Measurements from ENCODE around the gene PPP3CA. TPM values are rescaled to one million over a fixed set of nuclear protein-coding genes. Genes with fewer than 3 reads are reported as not detected.

Gene PPP3CA
- total RNA-seq, 2 experiments from 2014 or later: 12.9 to 13.8 TPM

DNA sequence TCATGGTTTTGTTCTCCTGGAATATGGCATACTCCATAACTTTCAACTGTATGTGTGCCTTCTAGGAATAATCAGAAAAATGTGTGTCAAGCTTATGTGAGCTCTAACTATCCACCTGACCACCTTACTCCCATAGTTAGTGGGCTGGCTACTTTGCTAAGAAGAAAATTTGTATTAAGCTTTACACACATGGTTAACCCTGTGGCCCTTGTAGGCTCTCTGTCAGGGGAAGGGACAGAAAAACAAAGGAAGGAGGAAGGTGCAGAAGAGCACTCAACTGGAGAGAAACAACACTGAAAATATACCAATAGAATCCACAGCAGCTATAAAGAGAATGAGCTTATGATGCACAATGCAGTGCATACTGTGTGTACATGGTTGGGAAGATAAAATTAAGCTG lies 84.6 kb downstream of the PPP3CA start:
- Mint-ChIP-seq H3K27ac (no peak overlapping the region), H3K9me3 (no peaks in the 10 kb centered on the region), H3K4me3 (no peak overlapping the region), H3K4me1 (ENCODE audit: low read depth) (peaks cover 56% of the 10 kb centered on the region), H3K36me3 (ENCODE audit: low read depth) (no peaks in the 10 kb centered on the region), H3K27me3 (no peaks in the 10 kb centered on the region)
- TF ChIP-seq, protein P1, sequence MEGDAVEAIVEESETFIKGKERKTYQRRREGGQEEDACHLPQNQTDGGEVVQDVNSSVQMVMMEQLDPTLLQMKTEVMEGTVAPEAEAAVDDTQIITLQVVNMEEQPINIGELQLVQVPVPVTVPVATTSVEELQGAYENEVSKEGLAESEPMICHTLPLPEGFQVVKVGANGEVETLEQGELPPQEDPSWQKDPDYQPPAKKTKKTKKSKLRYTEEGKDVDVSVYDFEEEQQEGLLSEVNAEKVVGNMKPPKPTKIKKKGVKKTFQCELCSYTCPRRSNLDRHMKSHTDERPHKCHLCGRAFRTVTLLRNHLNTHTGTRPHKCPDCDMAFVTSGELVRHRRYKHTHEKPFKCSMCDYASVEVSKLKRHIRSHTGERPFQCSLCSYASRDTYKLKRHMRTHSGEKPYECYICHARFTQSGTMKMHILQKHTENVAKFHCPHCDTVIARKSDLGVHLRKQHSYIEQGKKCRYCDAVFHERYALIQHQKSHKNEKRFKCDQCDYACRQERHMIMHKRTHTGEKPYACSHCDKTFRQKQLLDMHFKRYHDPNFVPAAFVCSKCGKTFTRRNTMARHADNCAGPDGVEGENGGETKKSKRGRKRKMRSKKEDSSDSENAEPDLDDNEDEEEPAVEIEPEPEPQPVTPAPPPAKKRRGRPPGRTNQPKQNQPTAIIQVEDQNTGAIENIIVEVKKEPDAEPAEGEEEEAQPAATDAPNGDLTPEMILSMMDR (IDR thresholded peaks at IDR 0.05): no peak
- Histone ChIP-seq H3K9me3 (ENCODE audit: control insufficient read depth in 1 of 2, insufficient read depth in 1 of 2, low read length in 2 of 2) (no peaks in the 10 kb centered on the region), H3K27ac (ENCODE audit: low read depth in 1 of 2, low read length in 2 of 2) (no peak overlapping the region), H3K4me1 (ENCODE audit: insufficient read depth, low read length) (peaks cover 3% of the 10 kb centered on the region), H3K36me3 (ENCODE audit: insufficient read depth, low read length) (no peaks in the 10 kb centered on the region), H3K4me3 (ENCODE audit: low read length) (no peak overlapping the region), H3K27me3 (ENCODE audit: control insufficient read depth in 1 of 2, insufficient read depth in 2 of 2, low read length in 2 of 2) (no peaks in the 10 kb centered on the region)
- no peak for ATAC-seq (ENCODE audit: poor library complexity)
- POLR2A ChIA-PET: interaction anchor here (1.2 kb wide), 1 partner anchor 38 kb away, joined by 3 read pairs; no protein-coding TSS in a partner anchor
- no peak for DNase-seq
- intact Hi-C loops (cut with DNase I, micrococcal nuclease): no loop called here
- CTCF ChIA-PET: no interaction called here

DNA sequence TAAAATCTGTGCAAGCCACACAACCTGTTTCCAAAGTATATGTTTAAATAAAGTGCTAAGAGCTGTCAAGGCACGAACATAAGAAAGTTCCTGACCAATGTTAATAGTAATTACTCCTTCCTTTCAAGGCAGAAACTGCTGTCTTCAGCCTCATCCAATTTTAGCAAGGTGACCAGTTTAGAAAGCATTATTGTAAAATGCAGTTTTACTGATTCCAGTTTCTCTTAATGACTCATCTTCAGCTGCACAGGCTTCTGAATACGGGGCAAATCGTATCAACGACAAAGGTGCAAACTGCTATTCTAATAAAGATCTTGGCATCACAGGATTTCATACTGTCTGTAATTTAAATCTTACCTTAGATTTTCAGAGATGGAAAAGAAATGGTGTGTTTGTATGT lies 87.5 kb downstream of the PPP3CA start:
- no peak for DNase-seq
- TF ChIP-seq, protein P1 (IDR thresholded peaks at IDR 0.05): no peak
- H3K4me1 Mint-ChIP-seq (ENCODE audit: low read depth): peaks cover 55% of the 10 kb centered on the region
- CTCF ChIA-PET: interaction anchor here (1.7 kb wide), 1 partner anchor 85 kb away, joined by 3 read pairs; no protein-coding TSS in a partner anchor
- H3K27me3 Mint-ChIP-seq: no peaks in the 10 kb centered on the region
- no peaks in the 10 kb centered on the region for H3K9me3 ChIP-seq (ENCODE audit: control insufficient read depth in 1 of 2, insufficient read depth in 1 of 2, low read length in 2 of 2)
- ATAC-seq (ENCODE audit: poor library complexity): no peak
- no peaks in the 10 kb centered on the region for H3K36me3 Mint-ChIP-seq (ENCODE audit: low read depth)
- no peak overlapping the region for H3K4me3 ChIP-seq (ENCODE audit: low read length)
- no peak overlapping the region for H3K27ac ChIP-seq (ENCODE audit: low read depth in 1 of 2, low read length in 2 of 2)
- no peaks in the 10 kb centered on the region for H3K36me3 ChIP-seq (ENCODE audit: insufficient read depth, low read length)
- peaks cover 3% of the 10 kb centered on the region for H3K4me1 ChIP-seq (ENCODE audit: insufficient read depth, low read length)
- no peak overlapping the region for H3K4me3 Mint-ChIP-seq
- intact Hi-C loops (cut with DNase I, micrococcal nuclease): no loop called here
- H3K27ac Mint-ChIP-seq: no peak overlapping the region
- no peaks in the 10 kb centered on the region for H3K27me3 ChIP-seq (ENCODE audit: control insufficient read depth in 1 of 2, insufficient read depth in 2 of 2, low read length in 2 of 2)
- no peaks in the 10 kb centered on the region for H3K9me3 Mint-ChIP-seq
- POLR2A ChIA-PET: no interaction called here

DNA sequence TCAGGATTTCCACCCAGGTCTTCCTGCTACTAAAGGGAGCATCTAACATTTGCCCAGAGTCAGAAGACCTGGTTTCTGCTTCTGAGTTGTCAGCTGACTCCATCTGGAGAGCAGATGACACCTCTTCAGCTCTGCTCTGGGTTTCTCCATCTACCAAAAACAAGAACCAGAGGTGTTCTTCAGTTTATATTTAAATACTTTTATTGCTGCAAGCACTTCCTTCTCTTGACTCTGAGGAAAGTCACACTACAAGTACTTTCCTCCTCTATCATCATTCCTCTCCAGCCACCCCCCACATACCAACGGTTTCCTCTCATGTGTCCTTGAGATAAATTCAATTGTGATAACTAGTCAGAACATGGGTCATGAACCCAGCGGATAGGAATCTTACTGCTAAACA lies 88.4 kb downstream of the PPP3CA start:
- Mint-ChIP-seq H3K27me3 (no peaks in the 10 kb centered on the region), H3K4me1 (ENCODE audit: low read depth) (peaks cover 55% of the 10 kb centered on the region), H3K27ac (no peak overlapping the region), H3K9me3 (no peaks in the 10 kb centered on the region), H3K36me3 (ENCODE audit: low read depth) (no peaks in the 10 kb centered on the region), H3K4me3 (no peak overlapping the region)
- peaks cover 3% of the 10 kb centered on the region for H3K4me1 ChIP-seq (ENCODE audit: insufficient read depth, low read length)
- CTCF ChIA-PET: interaction anchor here (0.6 to 1.7 kb wide), 2 partner anchors 10 to 86 kb away, joined by 3 read pairs; no protein-coding TSS in a partner anchor
- H3K4me3 ChIP-seq (ENCODE audit: low read length): no peak overlapping the region
- no peaks in the 10 kb centered on the region for H3K36me3 ChIP-seq (ENCODE audit: insufficient read depth, low read length)
- H3K27me3 ChIP-seq (ENCODE audit: control insufficient read depth in 1 of 2, insufficient read depth in 2 of 2, low read length in 2 of 2): no peaks in the 10 kb centered on the region
- TF ChIP-seq, protein P1 (IDR thresholded peaks at IDR 0.05): no peak
- DNase-seq (no peak), ATAC-seq (ENCODE audit: poor library complexity) (no peak)
- intact Hi-C loops (cut with DNase I, micrococcal nuclease): no loop called here
- POLR2A ChIA-PET: interaction anchor here (0.6 kb wide), 1 partner anchor 26 kb away, joined by 3 read pairs; no protein-coding TSS in a partner anchor
- H3K9me3 ChIP-seq (ENCODE audit: control insufficient read depth in 1 of 2, insufficient read depth in 1 of 2, low read length in 2 of 2): no peaks in the 10 kb centered on the region
- no peak overlapping the region for H3K27ac ChIP-seq (ENCODE audit: low read depth in 1 of 2, low read length in 2 of 2)

Data from CD4-positive, alpha-beta T cell (primary cell).